Activated CD4-positive, alpha-beta T cell treated with anti-CD3 and anti-CD28 coated beads for 48 hours (primary cell): ENCODE results near the gene REPS1.
A peak's percentile ranks its signal among the peaks of the same experiment; 100 is the strongest.
"Not testable (repeated sequence)": the region's sequence is repeated elsewhere in the genome, so short reads cannot be mapped to it uniquely, and the experiment has no call there.

Source experiments
- DNase-seq: peaks from one replicate; pipeline ENCODE4 v3.0.0-alpha.2; 2020

The REPS1 gene

DNA sequence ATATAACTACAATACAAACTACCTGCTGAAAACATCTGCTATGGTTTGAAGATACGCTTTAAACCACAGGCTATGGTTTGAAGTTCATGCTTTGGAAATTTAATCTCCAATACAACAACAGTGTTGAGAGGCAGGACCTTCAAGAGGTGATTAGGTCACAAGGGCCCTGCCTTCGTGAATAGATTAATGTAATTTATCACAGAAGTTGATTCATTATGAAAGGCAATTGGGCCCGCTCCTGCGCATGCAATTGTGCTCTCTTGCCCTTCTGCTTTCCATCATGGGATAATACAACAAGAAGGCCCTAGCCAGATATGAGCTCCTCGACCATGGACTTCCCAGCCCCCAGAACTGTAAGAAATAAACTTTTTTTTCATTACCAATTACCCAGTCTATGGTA lies 21.2 kb downstream of the REPS1 start:
- DNase-seq: no peak

DNA sequence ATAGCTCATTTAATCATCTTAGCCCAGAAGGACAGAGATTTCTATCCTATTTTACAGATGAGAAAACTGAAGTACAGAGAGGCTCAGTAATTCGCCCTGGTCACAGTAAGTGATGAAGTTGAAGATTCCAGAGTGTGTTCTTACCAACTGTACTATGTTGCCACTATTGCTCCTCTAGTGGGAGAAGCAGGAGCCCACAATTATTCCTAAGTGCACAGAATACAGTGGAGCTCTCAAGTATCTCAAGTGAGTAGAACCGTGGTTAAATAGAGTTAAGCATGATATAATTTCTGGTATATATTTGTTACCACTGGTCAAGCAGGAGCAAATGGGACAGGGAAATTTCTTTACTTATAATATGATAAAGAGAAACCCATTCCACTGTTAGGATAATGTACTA lies 22.1 kb downstream of the REPS1 start:
- no peak for DNase-seq

DNA sequence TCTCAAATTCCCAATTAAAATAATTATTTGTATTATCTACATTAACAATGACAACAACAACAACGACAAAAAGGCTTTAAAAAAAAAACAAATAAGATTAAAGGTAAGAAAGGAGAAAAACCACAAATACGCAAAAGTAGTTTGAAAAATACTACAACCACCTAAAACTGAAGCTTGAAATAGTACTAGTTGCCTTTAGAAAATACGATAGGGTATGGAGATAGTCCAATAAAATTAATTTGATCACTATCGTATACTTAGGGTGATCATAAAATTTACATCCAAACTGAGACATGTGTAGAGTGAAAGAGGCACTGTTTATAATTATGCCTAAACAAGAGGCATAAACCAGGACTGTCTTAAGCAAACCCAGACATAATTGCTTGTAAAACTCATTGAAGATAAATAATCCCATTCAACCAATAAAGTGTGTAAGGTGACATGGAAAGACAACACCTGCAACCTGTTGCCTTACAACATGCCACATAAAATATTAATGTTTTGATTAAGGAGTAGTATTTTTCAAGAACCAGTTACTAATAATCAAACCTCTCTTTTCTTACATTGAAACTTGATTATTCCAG lies 22.7 kb downstream of the REPS1 start:
- no peak for DNase-seq

DNA sequence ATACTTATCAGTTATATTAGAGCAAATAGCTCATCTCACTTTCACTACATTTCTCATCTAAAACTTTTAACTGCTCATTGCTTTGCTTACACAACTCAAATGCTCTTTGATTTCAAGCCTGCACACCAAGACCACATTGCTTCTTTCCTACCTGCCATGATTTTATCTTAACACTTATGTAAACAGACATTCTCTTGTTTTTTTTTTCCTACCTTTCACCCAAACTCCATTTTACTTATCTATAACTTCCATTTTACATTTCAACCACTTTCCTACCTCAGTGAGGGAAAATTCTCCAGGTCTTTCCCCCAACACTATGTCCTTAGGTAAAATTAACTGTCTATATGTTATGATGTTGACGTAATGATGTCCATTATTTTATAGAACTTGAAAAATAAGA lies 24.0 kb downstream of the REPS1 start:
- DNase-seq: no peak

DNA sequence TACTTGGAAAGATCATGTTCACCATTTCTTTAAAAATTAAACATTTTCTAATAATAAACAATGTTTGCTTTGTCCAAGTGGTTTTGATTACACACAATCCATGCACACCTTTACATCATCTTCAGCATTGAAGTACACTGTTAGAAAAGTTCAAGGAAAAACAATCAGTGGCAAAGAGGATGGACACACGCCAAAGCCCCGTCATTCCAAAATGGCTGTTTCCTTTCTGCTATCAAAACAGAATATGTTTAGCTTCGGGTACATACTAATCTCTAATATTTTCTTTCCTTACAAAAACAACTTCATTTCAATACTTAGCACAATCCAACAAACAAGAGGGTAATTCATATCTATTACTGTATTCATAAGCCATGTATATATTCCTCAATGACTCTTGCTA lies 24.5 kb downstream of the REPS1 start:
- DNase-seq: no peak

DNA sequence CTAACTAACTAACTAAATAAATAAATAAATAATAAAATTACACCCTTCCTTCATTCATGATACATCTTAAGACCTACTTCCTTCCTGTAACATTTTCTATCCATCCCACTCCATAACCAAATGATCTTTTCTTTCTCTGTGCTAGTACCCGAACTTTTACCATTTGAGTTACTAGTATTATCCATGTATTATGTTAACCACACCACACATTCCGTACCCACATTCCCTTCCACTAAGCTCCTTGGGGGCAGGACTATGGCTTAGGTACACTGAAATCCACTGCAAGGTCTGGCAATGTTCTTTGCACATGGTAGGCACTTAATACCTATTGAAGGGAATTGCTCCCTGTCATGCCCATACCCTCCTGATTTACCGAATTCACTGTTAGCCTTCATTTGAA lies 24.9 kb downstream of the REPS1 start:
- DNase-seq: no peak

DNA sequence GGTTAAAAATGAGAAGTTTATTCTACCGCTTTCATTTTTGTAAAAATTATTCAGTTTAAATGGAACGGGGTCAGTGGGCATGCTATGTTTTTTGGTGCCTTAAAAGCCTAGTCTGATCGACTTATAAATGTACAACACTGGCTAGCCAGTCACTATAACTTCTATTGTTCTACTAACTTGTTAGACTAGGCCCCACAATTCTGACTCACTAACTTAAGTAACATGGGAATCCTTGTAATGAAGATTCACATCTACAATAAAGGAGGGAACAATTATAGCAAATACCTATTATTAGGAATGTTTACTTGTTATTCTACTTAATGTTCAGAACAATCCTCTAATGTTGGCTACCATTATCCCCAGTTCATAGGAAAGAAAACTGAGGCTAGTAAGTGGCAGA lies 28.5 kb downstream of the REPS1 start:
- no peak for DNase-seq

DNA sequence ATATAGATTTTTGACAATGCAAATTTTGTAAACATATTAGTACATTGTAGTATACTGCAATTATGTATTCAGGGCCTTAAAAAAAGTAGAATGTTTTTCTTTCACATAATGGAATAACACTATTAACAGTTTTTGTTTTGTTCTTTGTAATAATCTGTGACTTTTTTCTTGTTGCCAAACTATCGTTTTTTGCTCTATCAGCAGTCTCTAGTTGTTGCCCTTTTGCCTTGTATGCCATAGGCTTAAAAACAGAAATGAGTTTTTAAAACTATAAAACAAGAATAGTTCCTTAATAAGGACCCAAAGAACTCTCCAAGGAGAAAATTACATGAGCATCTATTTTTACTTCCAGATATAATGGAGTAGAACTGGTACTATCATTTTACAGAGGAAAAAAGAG lies 29.5 kb downstream of the REPS1 start:
- no peak for DNase-seq

DNA sequence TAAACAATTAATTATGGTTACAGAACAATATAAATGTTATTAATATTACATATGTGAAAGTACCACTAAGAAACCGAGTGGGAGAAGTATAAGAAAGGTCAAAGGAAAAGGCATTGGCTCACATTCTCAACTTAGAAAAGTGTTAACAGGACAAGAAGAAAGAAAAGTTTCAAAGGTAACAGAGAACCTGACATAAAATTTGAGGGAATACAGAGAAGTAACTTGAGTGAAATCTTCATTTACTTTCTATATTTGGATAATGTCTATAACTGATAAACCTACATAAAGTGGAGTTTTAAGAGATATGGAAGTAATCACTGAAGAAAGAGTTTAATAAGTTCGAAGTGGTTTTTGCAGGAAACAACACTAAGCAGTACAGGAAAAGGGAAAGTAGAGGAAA lies 30.1 kb downstream of the REPS1 start:
- no peak for DNase-seq

DNA sequence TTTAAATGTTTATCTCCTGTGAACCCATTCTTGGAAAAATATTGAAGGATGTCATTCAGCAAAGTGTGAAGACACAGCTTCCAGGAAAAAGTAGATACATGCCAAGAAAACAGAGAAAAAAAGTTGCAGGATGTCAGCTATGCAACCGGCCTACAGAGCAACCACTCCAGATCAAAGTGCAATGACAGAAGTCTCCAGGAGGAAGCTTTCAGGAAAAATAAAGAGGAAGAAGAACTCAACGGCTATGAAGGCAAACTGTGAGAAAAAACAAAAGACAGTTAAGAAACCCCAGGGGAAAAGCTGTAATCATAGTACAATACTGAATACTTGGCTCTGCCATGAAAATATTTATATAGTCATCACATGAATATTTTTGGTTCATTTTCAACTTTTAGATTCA lies 30.6 kb downstream of the REPS1 start:
- no peak for DNase-seq

DNA sequence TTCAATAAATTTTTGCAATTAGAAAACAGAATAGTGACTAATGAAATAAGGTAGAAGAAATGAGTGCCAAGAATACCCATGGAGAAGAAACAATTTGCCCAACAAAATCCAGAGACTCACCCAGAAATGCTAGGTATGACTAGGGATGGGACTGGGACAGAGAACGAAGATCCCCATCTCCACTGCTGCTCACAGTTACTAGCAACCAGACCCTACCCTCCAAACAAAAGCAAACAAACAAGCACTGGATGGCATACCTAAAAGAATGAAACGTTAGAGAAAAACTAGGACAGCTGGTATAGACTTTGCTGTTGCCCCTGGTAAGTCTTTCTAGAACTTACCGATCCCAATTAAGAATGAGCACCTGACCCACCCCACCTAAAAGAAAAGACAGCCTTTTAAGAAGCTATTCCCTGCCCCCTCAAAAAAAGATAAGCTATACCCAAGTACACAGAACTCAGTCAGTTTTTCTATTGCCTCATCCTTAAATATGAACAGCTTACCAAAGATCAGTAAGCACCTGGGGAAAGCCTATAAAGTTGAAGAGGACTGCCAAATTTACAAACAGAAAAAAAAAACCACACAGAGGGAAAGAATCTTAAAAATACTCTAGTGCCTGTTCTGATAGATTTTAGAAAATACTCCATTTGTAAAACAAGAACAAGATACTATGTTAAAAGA lies 31.7 kb downstream of the REPS1 start:
- DNase-seq: no peak

DNA sequence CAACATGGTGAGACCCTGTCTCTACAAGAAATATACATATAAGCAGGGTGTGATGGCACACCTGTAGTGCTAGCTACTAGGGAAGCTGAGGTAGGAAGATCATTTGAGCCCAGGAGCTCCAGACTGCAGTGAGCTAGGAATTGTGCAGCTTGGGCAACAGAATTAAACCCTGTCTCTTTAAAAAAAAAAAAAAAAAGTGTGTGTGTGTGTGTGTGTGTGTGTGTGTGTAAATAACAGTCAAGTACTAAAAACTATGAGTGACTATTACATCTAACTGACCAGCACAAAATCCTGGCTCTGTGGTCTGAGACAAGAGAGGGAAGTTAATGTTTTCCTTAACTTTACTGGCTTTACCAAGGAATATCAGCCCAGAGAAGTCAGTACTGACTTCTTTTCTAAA lies 32.8 kb downstream of the REPS1 start:
- no peak for DNase-seq

DNA sequence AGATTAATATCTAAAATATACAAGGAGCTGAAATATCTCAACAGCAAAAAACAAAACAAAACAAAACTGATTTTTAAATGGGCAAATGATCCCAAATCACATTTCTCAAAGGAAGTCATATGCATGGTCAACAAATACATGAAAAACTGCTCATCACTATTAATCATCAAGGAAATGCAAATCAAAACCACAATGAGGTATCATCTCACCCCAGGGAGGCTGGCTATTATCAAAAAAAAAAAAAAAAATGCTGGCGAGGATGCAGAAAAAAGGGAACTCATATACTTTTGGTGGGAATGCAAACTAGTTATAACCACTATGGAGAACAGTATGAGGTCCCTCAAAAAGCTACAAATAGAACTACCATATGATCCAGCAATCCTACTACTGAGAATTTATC lies 34.6 kb downstream of the REPS1 start:
- DNase-seq: no peak

DNA sequence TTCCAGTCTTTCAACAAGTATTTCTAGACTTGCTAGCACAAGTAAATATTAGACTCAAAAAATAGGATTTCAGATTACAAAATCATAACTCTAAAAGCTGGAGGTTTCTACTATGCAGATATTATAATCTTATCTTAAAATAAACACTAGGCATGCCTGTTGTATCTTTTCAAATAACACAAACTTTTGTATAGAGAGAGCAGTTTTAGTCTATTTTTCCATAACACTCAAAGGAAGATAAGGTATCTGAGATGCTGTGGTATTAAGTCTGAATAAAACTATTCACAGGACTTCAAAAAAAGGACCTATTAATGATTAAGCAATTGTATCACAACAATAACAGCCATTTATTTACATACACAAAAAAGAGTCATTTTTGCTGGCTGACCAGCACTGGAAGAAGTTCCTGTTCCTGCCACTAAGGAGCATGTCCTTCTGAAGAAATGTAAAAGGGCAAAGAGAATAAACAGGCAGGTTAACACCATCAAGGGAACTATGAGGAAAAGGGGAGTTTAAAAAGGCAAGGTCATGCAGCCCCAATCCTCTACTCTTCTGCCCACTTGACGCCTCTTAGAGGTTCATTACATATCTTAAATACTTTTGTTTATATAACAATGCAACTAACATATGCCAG lies 39.4 kb downstream of the REPS1 start:
- DNase-seq: no peak

DNA sequence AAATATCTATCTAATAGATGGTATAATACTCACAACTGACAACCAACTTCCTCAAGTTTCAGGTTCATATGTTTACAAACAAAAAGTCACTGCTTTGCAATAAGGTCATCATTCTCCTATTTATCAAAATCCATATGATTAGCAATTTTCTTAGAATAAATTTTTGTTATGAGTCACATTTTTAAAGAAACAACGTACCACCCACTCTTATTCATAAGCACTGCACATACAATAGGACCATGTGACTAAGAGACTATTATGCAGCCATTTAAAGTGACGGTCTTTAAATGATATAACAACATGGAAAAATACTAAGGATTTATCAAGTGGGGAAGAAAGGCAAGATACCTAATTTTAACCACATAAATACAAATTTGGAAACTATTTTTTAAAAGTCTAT lies 40.0 kb downstream of the REPS1 start:
- DNase-seq: no peak

DNA sequence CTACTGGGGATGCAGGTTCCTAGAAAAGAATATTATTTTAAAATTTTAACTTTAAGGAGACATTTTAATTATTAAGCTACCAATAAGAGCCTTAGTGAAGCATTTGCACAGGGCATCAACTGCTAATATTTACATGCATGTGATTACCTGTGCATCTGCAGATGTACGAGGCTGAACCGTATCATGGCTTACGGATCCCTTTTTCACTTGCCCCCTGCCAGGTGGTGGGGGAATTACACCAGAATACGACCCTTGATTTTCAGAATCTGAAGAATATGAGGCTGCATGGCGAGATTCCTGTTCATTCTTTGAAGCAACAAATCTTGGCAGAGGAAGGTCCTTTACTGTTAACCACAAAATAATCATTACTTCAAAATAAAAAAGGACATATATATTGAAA lies 42.7 kb downstream of the REPS1 start:
- DNase-seq: peak; percentile 15

DNA sequence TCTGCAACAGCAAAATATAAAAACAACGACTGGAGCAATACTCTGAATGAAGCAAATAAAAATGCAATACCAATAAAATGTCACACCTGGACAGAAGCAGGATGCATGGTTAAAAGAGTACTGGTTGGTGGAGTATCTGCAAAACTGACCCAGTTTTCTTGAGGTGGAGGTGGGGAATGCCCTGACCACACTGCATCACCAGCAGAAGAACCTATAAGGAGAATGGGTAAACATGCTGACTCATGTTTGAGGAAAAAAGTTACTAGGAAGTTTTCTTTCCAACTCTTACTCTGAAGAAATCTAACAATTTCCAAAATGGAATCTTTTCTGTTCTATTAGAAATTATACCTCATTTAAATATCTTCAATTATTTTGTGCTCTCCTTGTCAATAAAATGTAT lies 43.6 kb downstream of the REPS1 start:
- DNase-seq: no peak

DNA sequence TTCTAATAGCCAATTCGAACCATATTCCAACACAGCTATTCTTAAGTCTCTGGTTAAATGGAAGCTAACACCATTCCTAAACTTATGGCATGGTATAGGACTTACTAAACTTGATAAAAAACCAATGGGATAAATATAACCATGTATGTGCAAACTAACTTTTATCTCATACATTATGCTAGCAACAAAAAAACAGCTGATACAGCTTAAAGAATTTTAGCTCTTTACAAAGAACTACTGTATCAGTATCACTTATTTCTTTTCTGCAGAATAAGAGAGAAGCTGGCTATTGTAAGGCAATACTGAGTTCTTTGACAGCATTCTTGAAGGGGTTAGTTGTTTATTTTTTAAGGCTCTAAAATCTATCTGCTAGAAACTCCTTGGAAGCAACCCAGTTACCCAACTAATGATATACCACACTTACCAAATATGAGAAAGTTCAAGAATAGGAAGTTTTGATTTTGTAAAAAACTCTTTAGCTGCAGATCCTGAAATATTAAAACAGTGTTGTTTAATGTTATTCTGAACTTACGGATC lies 44.9 kb downstream of the REPS1 start:
- DNase-seq: no peak

DNA sequence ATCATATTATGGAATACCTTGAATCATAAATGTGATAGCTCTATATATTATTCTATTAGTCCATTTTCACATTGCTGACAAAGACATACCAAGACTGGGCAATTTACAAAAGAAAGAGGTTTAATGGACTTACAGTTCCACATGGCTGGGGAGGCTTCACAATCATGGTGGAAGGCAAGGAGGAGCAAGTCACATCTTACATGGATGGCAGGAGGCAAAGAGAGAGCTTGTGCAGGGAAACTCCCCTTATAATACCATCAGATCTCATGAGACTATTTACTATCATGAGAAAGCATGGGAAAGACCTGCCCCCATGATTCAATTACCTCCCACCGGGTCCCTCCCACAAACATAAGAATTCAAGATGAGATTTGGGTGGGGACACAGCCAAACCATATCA lies 51.2 kb downstream of the REPS1 start:
- not testable (repeated sequence) for DNase-seq

DNA sequence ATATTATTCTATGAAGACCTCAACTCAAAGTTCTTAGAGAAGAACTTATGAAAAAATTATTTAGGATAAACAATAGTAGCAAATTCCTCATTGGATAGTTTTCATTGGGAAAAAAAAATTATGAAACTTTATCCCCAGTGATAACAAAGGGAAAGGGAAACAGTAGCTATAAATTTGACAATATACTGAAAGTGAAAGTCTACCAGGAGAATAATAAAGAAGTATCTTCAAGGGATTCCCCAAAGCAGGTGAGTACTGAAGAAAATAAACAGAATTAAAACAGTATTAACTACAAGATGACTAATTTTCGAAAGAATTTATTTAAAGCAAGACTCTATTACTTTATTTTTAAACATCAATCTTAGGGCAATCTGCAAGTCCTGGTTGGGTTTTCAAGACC lies 56.4 kb downstream of the REPS1 start:
- no peak for DNase-seq

DNA sequence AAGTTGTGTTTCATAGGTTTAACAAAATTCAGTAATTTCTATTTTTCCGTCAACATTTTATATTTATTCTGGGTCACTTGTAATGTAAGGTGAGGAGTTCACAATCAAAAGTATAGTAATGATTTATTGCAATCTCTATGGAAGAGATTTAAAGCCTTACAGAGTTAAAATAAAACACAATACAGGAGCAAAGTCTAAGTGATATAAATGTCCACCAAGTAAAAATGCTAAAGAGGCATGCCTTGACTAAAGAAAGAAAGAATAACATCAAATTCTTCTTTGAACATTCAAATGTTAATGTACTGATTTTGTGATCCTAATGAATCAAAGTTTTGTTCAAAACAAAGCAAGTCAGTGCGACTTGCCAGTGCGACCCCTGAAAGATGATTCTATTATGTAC lies 61.5 kb downstream of the REPS1 start:
- no peak for DNase-seq

DNA sequence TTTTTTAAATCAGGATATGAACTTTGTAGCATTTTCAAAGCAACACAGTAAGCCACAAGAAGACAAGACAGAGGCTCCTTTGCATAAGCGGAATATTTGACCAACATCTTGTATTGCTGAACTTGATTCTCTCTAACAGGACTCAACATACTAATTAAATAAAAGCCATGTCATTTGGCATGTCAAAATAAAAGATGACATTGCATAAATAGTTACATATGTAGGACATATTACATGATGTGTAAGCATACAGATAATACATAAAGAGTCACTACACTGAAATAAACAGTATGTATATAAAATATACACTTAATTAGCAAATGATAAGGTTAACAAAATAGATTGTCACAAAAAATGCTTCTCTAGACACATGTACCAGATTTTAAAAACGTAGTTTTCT lies 62.2 kb downstream of the REPS1 start:
- DNase-seq: no peak

DNA sequence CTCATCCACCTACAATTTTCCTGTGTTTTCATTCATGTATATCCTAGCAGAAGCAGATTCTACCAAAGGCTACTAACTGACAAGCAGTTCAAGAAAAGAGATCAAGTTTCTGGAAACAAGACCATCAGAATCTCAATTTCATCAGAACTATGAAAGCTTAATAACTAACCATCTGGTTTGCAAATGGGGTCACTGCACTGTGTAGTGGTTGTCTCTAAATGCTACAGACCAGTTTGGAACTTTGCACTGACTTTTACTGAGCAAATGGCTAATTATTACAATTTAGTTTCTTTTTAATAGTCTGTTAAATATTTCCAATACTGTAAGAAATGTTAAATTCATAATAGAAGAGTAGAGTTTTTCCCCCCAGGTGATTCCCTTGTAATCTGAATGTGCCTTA lies 64.5 kb downstream of the REPS1 start:
- DNase-seq: no peak

DNA sequence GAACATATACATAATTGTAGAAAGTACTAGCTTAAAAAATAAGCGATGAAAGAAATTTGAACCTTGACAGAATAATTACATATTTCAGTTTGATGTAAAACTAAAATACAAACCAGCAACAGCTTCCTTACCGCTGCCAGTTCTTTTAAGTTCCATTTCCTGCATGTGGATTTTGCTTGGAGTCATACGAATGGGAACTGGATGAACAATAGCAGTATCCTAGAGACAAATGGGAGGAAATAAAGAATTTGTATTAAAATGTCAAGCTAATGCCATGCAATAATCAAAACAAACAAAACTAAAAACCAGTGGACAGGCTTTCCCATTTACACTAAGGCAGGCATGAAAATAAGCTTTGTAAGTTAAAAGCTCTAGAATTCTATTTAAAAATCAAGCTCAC lies 67.1 kb downstream of the REPS1 start:
- DNase-seq: no peak

DNA sequence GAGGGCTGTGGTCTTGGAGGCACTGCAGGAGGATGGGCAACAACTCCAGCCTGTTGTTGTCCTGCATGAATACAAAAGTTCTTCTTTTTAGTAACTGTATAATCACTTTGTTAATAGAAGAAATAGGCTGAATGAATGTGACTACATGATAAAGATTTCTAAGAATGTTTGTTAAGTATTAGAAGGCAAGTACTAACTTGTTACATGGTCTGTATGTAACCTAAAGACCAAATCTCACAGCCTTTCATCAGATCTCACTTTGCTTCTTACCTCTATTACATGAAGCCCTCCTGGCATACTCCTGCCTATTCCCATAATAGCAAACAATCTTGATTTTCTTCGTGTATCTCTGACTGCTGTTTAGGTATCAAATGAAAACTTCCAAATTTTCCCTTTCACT lies 73.4 kb downstream of the REPS1 start:
- DNase-seq: no peak
